ENCODE measurements around the gene CLASRP.
"Not testable (repeated sequence)": the region's sequence is repeated elsewhere in the genome, so short reads cannot be mapped to it uniquely, and the experiment has no call there.

Gene CLASRP

DNA sequence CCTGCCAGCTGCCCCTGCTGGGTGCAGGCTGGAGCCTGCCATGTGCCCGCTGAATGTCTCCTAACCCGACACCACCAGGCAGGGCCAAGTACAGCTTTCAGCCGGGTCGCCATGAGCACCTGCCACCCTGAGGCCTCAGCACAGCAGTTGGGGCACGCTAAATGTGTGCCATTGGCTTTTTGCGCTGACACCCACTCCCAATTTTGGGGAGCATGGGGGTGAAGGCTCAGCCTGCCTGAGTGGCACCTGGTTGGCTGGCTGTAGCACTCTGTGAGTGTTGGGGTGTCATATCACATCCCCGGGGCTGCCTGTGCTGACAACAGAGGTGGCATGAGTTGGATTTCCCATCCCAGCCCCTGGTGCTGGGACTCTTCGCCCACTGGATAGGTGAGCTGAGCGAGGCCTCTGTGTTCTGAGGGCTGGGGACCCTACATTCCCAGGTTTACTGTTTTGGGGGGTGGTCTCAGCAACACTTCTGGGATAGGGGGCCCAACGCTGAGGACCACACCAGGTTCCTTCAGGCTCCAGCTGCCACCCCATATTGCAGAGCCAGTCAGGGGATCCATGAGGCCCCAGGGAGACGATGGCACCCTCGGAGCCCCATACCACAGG is 44.8 kb upstream of the CLASRP start:
- Histone ChIP-seq H3K27me3 (ENCODE audit: insufficient read depth, low read length, poor library complexity) (no peaks in the 10 kb centered on the region), H4K8ac (ENCODE audit: low read depth, low read length) (no peak overlapping the region), H3K4me1 (ENCODE audit: control insufficient read depth, low read depth, low read length) (no peaks in the 10 kb centered on the region), H2BK120ac (ENCODE audit: low read depth, low read length) (no peak overlapping the region), H3K36me3 (ENCODE audit: control insufficient read depth, insufficient read depth, low read length) (no peaks in the 10 kb centered on the region), H3K4me3 (ENCODE audit: low read length) (no peak overlapping the region), H2AK5ac (ENCODE audit: low read length) (no peak overlapping the region), H3K23ac (ENCODE audit: low read length) (no peak overlapping the region), H3K4me2 (ENCODE audit: low read length) (no peak overlapping the region), H3K18ac (ENCODE audit: low read length) (no peak overlapping the region), H3K4ac (ENCODE audit: low read depth, low read length) (no peak overlapping the region), H3K79me2 (ENCODE audit: control insufficient read depth, insufficient read depth, low read length) (no peaks in the 10 kb centered on the region), H4K5ac (ENCODE audit: low read length) (no peak overlapping the region), H2BK5ac (ENCODE audit: low read length) (no peak overlapping the region), H3K56ac (ENCODE audit: low read length) (no peak overlapping the region), H3K79me1 (ENCODE audit: low read length) (no peaks in the 10 kb centered on the region), H2BK15ac (replicated peaks; ENCODE audit: low read depth) (no peak overlapping the region), H3K27ac (ENCODE audit: low read depth, low read length) (no peak overlapping the region), H3K9ac (ENCODE audit: low read length) (no peak overlapping the region)
- no CpG with 5 or more reads among the region's 12 CpGs for WGBS (ENCODE audit: extremely low coverage, insufficient coverage, low lambda C conversion rate)
- no peak for DNase-seq

DNA sequence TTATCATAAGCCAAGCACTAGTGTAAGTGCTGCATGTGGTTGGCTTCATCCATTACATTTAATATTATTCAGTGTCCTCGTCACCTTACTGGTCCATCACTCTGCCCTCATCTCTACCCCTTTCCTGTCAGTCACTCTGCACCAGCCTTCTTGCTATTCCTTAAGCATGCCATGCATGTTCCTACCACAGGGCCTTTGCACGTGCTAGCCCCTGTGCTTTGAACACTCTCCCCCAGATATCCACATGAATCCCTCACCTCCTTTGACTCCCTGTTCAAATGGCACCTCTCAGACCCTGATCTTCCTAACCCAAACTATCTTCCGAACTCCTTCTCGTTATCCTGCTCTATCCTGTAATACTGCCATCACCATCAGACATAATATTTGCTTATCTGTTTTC is 40.8 kb upstream of the CLASRP start:
- DNase-seq, result no peak
- WGBS (ENCODE audit: extremely low coverage, insufficient coverage, low lambda C conversion rate), result no CpG with 5 or more reads among the region's 4 CpGs

DNA sequence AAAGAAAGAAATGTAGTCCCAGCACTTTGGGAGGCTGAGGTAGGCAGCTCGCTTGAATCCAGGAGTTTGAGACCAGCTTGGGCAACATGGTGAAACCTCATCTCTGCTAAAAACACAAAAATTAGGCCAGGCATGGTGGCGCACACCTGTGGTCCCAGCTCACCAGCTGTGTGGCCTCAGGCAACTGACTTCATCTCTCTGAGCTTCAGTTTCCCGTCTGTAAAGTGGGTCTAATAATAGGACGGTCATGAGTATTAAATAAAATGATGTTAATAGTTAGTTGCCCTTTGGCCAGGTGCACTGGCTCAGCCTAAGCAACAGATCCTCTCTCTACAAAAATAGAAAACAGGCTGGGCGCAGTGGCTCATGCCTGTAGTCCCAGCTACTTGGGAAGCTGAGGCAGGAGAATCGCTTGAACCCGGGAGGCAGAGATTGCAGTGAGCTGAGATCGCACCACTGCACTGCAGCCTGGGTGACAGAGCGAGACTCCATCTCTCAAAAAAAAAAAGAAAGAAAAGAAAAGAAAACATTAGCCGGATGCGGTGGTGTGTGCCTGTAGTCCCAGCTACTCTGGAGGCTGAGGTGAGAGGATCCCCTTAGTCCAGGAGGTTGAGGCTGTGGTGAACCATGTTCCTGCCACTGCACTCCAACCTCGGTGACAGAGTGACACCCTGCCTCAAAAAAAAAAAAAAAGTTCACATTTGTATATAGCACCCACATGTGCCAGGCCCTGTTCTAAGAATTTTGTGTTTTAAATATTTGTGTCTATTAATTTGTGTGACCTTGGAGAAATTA is 39.5 kb upstream of the CLASRP start:
- DNase-seq; H2AK5ac ChIP-seq (ENCODE audit: low read length); H2BK15ac ChIP-seq (replicated peaks; ENCODE audit: low read depth); H3K4ac ChIP-seq (ENCODE audit: low read depth, low read length); H3K18ac ChIP-seq (ENCODE audit: low read length); H3K4me1 ChIP-seq (ENCODE audit: control insufficient read depth, low read depth, low read length); H3K27me3 ChIP-seq (ENCODE audit: insufficient read depth, low read length, poor library complexity); H3K36me3 ChIP-seq (ENCODE audit: control insufficient read depth, insufficient read depth, low read length); H3K4me3 ChIP-seq (ENCODE audit: low read length); H3K9ac ChIP-seq (ENCODE audit: low read length); H2BK5ac ChIP-seq (ENCODE audit: low read length); H4K8ac ChIP-seq (ENCODE audit: low read depth, low read length); H3K4me2 ChIP-seq (ENCODE audit: low read length); H2BK120ac ChIP-seq (ENCODE audit: low read depth, low read length); H3K56ac ChIP-seq (ENCODE audit: low read length); H3K27ac ChIP-seq (ENCODE audit: low read depth, low read length); H4K5ac ChIP-seq (ENCODE audit: low read length); H3K23ac ChIP-seq (ENCODE audit: low read length); H3K79me2 ChIP-seq (ENCODE audit: control insufficient read depth, insufficient read depth, low read length); H3K79me1 ChIP-seq (ENCODE audit: low read length): not testable (repeated sequence)
- WGBS (ENCODE audit: extremely low coverage, insufficient coverage, low lambda C conversion rate), result no CpG with 5 or more reads among the region's 12 CpGs

More for the DNA sequence above, 40.8 kb upstream of the CLASRP start:
- no peak overlapping the region for H3K23ac ChIP-seq (ENCODE audit: low read length)
- no peak overlapping the region for H3K18ac ChIP-seq (ENCODE audit: low read length)
- H3K27ac ChIP-seq (ENCODE audit: low read depth, low read length), result no peak overlapping the region
- no peaks in the 10 kb centered on the region for H3K36me3 ChIP-seq (ENCODE audit: control insufficient read depth, insufficient read depth, low read length)
- H2BK5ac ChIP-seq (ENCODE audit: low read length), result no peak overlapping the region
- no peak overlapping the region for H3K4me3 ChIP-seq (ENCODE audit: low read length)
- H2BK120ac ChIP-seq (ENCODE audit: low read depth, low read length), result no peak overlapping the region
- H3K27me3 ChIP-seq (ENCODE audit: insufficient read depth, low read length, poor library complexity), result no peaks in the 10 kb centered on the region
- no peak overlapping the region for H4K8ac ChIP-seq (ENCODE audit: low read depth, low read length)
- no peak overlapping the region for H2BK15ac ChIP-seq (replicated peaks; ENCODE audit: low read depth)
- H3K79me1 ChIP-seq (ENCODE audit: low read length), result no peaks in the 10 kb centered on the region
- H3K79me2 ChIP-seq (ENCODE audit: control insufficient read depth, insufficient read depth, low read length), result no peaks in the 10 kb centered on the region
- no peak overlapping the region for H3K4me2 ChIP-seq (ENCODE audit: low read length)
- H2AK5ac ChIP-seq (ENCODE audit: low read length), result no peak overlapping the region
- H3K4ac ChIP-seq (ENCODE audit: low read depth, low read length), result no peak overlapping the region
- H3K9ac ChIP-seq (ENCODE audit: low read length), result no peak overlapping the region
- no peak overlapping the region for H3K56ac ChIP-seq (ENCODE audit: low read length)
- no peak overlapping the region for H4K5ac ChIP-seq (ENCODE audit: low read length)
- no peaks in the 10 kb centered on the region for H3K4me1 ChIP-seq (ENCODE audit: control insufficient read depth, low read depth, low read length)

DNA sequence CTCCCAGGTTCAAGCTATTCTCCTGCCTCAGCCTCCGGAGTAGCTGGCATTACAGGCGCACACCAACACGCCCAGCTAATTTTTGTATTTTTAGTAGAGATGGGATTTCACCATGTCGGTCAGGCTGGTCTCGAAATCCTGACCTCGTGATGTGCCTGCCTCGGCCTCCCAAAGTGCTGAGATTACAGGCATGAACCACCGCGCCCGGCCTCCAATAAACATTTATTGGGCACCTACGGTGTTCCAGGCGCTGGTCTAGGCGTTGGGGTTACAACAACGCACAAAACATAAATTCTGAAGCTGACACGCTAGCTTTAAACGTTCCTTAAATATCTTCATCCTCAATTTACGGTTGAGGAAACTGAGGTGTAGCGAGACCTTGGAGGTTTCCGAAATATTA is 38.2 kb upstream of the CLASRP start:
- not testable (repeated sequence) for DNase-seq; H3K79me2 ChIP-seq (ENCODE audit: control insufficient read depth, insufficient read depth, low read length); H4K5ac ChIP-seq (ENCODE audit: low read length); H3K9ac ChIP-seq (ENCODE audit: low read length); H3K27ac ChIP-seq (ENCODE audit: low read depth, low read length); H3K4me3 ChIP-seq (ENCODE audit: low read length); H2BK5ac ChIP-seq (ENCODE audit: low read length); H3K79me1 ChIP-seq (ENCODE audit: low read length); H3K27me3 ChIP-seq (ENCODE audit: insufficient read depth, low read length, poor library complexity); H3K36me3 ChIP-seq (ENCODE audit: control insufficient read depth, insufficient read depth, low read length); H3K23ac ChIP-seq (ENCODE audit: low read length); H2BK15ac ChIP-seq (replicated peaks; ENCODE audit: low read depth); H3K18ac ChIP-seq (ENCODE audit: low read length); H2AK5ac ChIP-seq (ENCODE audit: low read length); H3K4me1 ChIP-seq (ENCODE audit: control insufficient read depth, low read depth, low read length); H4K8ac ChIP-seq (ENCODE audit: low read depth, low read length); H2BK120ac ChIP-seq (ENCODE audit: low read depth, low read length); H3K4me2 ChIP-seq (ENCODE audit: low read length); H3K4ac ChIP-seq (ENCODE audit: low read depth, low read length); H3K56ac ChIP-seq (ENCODE audit: low read length)
- WGBS (ENCODE audit: extremely low coverage, insufficient coverage, low lambda C conversion rate), result no CpG with 5 or more reads among the region's 19 CpGs

DNA sequence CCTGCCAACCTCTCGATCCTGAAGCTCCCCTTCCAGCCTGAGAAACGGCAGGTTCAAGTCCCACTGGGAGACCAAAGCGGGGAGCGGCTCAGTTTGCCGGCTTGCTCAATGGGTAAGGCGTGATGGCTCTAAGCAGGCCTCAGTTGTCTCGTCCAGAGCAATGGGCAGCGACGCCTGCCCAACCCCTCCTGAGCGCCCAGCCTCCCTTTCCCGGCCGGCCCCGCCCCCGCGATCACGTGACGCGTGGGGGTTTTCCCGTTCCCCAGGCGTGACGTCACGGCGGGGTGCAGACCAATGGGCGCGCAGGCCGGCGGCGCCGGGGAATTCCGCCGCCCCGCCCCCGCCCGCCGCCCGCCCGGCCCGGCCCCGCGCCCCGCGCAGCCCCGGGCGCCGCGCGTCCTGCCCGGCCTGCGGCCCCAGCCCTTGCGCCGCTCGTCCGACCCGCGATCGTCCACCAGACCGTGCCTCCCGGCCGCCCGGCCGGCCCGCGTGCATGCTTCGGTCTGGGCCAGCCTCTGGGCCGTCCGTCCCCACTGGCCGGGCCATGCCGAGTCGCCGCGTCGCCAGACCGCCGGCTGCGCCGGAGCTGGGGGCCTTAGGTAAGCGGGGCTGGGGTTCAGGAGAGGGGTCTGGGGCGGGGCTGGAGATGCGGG is 37.6 kb upstream of the CLASRP start, which contains the start of gene RELB:
TSS of gene RELB (plus strand) at position 378 of the 653 bp plus-strand sequence. CDS start at position 494, 116 bp downstream.
- Histone ChIP-seq H2BK120ac (ENCODE audit: low read depth, low read length) (no peak within 1 kb of the TSS), H4K8ac (ENCODE audit: low read depth, low read length) (no peak within 1 kb of the TSS), H2AK5ac (ENCODE audit: low read length) (no peak within 1 kb of the TSS), H3K18ac (ENCODE audit: low read length) (peak within 1 kb of the TSS; percentile 47), H4K5ac (ENCODE audit: low read length) (no peak within 1 kb of the TSS), H3K56ac (ENCODE audit: low read length) (peak within 1 kb of the TSS; percentile 86), H3K23ac (ENCODE audit: low read length) (no peak within 1 kb of the TSS), H3K79me2 (ENCODE audit: control insufficient read depth, insufficient read depth, low read length) (no peaks in the 10 kb centered on the region), H3K4me2 (ENCODE audit: low read length) (peak within 1 kb of the TSS; percentile 58), H3K79me1 (ENCODE audit: low read length) (no peaks in the 10 kb centered on the region), H2BK5ac (ENCODE audit: low read length) (no peak within 1 kb of the TSS), H3K36me3 (ENCODE audit: control insufficient read depth, insufficient read depth, low read length) (no peaks in the 10 kb centered on the region), H3K4me3 (ENCODE audit: low read length) (peak within 1 kb of the TSS; percentile 62), H3K4ac (ENCODE audit: low read depth, low read length) (no peak within 1 kb of the TSS), H3K27ac (ENCODE audit: low read depth, low read length) (no peak within 1 kb of the TSS), H3K4me1 (ENCODE audit: control insufficient read depth, low read depth, low read length) (no peaks in the 10 kb centered on the region), H3K9ac (ENCODE audit: low read length) (peak within 1 kb of the TSS; percentile 75), H3K27me3 (ENCODE audit: insufficient read depth, low read length, poor library complexity) (no peaks in the 10 kb centered on the region), H2BK15ac (replicated peaks; ENCODE audit: low read depth) (no peak within 1 kb of the TSS)
- WGBS (ENCODE audit: extremely low coverage, insufficient coverage, low lambda C conversion rate), result no CpG with 5 or more reads among the region's 79 CpGs
- peak; percentile 91 for DNase-seq

Data from mesendoderm (in vitro differentiated cells).